Left kidney (tissue), 8 donors: ENCODE data around the gene C4orf54. TPM values are rescaled to one million over a fixed set of nuclear protein-coding genes. Genes with fewer than 3 reads are reported as not detected.

Source experiments
- DNase-seq: peaks from one replicate; pipeline ENCODE4 v3.0.0-alpha.2; 2013
- long read RNA-seq, 8 donors: transcript quantifications; one replicate each; lab custom pipeline, GENCODE V29; 2026
- polyA plus RNA-seq: library from polyadenylated mRNA; unstranded; fragments of 120-200 nt; gene quantifications from one replicate; pipeline ENCODE4 v1.2.1, GENCODE V29; 2013; ENCODE audit not compliant: insufficient read length

C4orf54 gene
- polyA plus RNA-seq = 1.1 TPM
- long read RNA-seq, donor 1 = 0 reads
- long read RNA-seq, donor 2 = 0 reads
- long read RNA-seq, donor 3 = 0 reads
- long read RNA-seq, donor 4 = 0 reads
- long read RNA-seq, donor 5, full-length matches to known transcripts = 1 of 1 reads
- long read RNA-seq, donor 5, partial matches to known transcripts = 0 of 1 reads
- long read RNA-seq, donor 5, other reads (novel, unspliced or antisense) = 0 of 1 reads
- long read RNA-seq, donor 6 = 0 reads
- long read RNA-seq, donor 7 = 0 reads
- long read RNA-seq, donor 8 = 0 reads

DNA sequence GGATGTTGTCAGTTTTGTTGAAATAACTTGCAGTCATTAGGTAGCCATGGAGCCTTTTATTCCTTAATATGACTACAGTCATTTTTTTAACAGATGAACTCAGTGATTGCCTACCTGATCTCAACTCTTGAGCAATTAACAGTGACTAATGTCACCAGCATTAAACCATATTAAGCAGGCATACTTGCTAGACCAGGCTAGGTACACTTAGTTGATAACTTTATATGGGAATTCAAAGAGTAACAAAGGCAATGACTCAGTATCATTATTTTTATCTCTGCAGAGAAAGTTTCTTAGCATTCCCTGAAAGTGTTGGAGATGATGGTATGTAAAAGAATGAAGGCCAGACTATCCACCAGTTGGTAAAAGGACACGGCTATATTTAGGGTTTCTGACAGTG is at the start of gene C4orf54:
C4orf54 (minus strand) TSS at position 31 of the 400 bp plus-strand sequence. CDS start 3,180 bp downstream, outside the sequence.
- no peak for DNase-seq

DNA sequence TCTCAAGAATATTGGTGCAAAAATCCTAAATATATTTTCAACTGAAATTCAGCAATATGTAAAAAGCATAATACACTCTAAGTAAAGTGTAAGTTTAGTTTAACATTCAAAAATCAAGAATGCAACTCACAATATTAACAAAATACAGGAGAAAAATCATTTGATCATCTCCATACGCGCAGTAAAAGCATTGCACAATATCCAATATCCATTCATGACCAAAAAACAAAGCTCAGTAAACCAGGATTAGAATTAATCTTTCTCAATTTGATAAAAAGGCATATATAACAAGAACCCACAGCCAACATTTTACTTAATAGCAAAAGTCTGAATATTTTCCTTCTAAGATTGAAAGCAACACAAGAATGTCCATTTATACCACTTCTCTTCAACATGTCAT is 48.3 kb upstream of the C4orf54 start:
- no peak for DNase-seq

DNA sequence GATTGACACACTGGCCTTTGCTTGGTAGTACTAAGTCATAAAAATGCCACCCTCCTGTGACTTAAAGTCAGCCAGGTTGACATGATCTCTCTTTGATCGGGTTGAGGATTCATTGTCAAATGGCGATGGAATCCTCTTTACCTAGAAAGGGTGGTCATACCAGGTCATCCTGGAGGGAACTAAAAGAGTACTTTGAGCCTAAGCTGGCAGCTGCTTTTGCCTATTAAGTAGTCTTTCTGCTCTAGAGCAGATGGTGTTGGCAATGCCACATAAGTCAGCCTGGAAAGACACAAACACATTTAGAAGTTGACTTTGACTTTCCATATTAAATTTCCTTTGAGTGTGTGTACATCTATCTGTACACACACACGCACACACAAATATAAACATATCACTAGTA is 39.2 kb upstream of the C4orf54 start:
- DNase-seq = no peak

DNA sequence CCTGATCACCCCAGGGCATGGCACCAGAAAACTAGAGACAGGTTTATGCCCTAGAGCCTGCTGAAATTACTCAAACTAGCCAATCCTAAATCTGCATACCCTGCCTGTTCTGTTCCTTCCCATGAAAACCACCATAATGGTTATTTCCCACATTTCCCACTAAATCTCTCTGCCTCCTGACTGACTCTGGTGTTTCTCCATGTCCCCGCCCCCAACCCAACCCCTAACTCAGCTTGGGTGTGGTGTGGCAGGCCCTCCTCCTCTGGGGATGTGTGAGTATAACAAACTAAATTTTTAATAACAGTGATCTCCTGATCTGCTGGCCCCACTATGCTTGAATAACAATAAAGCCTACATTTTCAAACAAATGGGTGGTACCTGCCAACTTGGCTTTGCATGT is 35.5 kb upstream of the C4orf54 start:
- DNase-seq = no peak

DNA sequence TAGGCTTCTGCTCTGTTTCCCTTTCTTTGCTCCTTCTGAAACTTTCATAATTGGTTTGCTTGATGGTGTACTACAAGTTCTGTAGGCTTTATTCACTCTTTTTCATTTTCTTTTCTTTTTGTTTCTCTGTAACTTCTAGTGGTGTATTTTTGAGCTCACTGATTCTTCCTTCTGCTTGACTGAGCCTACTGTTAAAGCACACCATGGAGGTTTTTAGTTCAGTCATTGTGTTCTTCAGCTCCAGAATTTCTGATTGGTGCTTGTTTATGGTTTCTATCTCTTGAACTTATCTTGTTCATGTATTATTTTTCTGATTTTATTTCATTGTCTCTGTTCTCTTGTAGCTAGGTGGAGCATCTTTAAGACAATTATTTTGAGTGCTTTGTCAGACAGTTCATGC is 33.4 kb upstream of the C4orf54 start:
- no peak for DNase-seq

DNA sequence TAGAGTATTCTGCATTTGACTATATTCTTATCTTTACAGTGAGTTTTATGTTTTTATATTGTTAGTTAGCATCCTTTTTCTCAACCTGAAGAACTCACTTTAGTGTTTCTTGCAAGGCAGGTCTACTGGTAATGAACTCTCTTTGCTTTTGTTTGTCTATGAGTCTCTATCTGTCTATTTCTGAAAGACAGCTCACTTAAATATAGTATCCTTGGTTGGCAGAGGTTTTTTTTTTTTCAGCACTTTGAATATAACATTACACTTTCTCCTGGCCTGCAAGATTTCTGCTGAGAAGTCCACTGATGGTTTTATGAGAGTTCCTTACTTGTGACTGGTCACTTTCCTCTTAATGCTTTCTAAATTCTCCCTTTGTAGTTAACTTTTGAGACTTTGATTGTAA is 32.8 kb upstream of the C4orf54 start:
- DNase-seq = no peak

DNA sequence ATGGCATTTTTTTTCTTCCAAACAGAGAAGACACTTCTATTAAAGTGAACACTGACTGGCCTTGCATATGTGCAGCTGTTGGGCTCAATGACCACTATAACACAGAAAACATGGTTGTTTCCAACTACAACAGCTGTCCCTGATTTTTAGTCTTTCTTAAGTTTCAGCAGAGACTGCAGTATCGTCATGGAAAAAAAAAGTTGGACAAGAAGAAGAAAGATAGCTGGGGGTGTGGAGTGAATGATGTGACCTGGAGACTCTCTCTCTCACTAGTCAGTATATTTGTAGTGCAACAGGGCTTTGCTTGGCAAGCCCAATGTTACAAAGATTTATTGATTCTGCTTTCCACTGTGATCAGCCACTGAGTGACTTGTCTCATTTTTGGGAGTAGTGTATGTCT is 29.5 kb upstream of the C4orf54 start:
- DNase-seq = no peak

DNA sequence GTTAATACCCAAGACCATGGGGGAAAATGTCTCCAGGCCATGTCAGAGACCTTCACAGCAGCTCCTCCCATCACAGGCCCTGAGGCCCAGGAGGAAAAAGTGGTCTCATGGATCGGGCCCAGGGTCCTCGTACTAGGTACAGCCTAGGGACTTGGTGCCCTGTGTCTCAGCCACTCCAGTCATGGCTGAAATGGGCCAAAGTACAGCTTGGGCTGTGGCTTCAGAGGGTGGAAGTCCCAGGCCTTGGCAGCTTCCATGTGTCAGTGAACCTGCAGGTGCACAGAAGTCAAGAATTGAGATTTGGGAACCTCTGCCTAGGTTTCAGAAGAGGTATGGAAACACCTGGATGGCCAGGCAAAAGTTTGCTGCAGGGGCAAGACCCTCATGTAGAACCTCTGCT is 27.6 kb upstream of the C4orf54 start:
- no peak for DNase-seq

DNA sequence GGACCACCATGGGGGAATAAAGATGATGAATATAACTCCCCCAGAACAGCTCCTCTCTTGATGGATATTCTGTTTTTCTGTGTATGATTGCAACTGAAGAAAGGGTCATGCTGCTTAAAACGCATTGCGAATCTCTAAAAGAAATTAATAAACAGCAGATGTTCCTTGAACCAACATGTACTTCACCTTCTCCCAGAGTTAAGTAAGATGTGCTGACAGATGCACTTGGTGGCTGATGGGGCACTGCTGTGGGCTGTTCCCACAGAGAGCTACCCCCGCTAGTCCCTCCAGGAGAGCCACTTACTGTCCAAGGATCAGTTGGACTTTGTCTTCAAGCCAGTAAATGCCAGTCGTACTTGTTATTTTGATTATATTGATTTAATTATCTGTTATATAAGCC is 26.3 kb upstream of the C4orf54 start:
- DNase-seq = no peak

DNA sequence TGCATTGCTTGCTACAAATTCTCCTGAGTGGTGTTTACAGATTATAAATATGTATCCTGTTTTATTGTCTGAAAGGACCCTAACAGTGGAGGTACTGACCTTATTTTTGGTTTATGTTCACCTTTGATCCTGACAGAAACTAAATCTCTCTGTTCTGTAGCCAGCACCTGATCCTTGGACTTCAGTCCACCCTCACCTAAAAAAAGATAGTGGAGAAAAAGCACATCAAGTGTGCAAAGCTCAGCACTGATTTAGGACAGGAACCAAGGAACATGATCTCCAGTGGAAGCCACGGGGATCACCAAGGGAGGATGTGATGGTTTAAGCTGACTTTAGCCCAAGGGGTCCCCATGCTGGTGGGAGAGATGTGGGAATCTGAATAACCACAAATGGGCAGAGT is 22.3 kb upstream of the C4orf54 start:
- no peak for DNase-seq

DNA sequence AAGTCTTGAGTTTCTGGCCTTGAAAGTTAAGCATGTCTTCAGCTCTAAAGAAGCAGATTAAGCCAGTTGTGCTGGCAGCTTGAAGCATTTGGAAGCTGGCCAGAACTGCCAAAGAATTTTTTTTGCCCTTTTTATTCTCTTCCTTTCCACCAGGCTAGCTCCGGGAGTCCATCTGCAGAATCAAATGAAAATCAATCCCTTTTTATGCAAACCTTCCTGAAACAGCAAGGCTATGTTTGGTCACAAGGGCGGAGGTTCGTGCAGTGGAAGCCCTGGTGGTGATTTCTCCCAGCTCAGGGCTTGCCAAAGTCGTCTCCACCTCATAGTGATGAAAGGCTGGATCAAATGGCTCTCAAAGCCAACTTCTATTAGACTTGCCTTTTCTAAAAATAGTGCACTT is 21.6 kb upstream of the C4orf54 start:
- DNase-seq = no peak

DNA sequence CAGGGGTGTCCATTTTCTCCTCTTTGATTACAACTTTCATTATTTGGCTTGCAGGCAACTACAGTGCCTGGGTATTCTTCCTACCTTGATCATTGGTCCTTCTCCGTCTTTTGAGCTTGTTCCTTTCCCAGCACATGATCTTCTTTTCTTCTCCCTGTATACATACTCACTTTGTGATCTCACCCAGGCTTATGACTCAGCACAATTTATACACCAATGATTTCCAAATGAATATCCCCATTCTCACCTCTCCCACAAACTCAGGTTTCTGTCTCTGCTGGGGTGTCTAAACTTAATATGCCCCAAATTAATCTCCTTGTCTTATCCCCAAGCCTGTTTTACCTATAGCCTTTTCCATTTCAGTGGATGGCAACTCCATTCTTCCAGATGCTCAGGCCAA is 19.5 kb upstream of the C4orf54 start:
- no peak for DNase-seq

DNA sequence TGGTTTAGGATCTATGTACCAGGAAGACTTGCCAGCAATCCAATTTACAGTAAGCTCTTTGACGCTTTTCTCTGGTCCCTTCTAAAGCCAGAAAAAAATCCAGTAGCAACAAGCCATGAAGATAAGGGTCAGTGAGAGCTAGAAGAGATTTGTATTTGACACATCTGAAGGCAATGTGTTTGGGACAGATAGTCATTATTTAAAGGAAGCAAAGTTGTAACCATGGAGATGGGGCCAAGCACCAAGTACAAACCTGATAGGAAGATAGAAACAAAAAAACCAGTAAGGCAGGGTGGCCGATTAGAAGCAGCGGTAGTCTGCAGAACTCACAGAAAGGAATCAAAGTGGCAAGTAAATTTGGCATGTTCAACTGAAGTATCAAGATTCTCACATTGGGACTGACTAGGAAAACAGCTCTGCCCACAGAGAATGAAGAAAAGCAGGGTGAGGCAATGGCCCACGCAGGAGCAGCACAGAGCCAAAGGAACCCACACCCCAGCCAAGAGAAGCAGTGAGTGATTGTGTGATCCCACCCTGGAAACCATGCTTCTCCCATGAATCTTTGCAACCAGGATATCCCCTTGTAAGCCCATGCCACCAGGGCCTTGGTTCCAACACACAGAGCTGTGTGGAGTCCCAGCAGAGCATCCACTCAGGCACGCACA is 12.9 kb upstream of the C4orf54 start:
- no peak for DNase-seq

DNA sequence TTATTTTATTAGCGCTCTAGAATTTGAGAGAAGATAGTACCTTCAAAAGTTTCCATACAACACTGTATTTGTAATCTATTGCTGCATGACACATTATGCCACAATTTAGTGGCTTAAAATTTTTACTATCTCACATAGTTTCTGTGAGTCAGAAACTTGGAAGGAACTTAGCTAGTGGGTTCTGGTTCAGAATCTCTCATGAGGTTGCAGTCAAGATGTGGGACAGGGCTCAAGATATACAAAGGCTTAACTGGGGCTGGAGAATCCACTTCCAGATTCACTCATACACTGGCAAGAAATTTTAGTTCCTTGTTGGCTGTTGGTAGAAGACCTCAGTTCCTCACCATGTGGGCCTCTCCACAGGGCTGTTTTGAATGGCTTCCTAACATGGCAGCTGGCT is 11.5 kb upstream of the C4orf54 start:
- no peak for DNase-seq

DNA sequence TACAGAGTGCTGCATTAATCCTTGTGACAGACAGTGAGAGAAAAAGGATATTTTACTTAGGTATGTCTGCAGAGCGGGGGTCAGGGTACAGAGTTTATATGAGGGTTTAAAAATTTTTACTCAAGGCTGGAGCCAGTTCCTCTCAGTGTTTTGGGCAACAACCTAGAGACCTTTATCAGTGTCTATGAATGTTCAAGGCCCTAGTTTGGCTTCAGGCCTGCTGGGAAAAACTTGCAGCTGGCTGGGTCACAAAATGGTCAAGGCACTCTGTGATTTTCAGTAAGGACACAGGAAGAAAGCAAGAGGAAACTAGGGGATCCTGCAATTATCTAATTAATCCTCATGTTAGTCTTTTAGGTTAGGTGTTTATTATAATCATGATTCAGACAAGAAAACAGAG is 10.8 kb upstream of the C4orf54 start:
- DNase-seq = no peak

DNA sequence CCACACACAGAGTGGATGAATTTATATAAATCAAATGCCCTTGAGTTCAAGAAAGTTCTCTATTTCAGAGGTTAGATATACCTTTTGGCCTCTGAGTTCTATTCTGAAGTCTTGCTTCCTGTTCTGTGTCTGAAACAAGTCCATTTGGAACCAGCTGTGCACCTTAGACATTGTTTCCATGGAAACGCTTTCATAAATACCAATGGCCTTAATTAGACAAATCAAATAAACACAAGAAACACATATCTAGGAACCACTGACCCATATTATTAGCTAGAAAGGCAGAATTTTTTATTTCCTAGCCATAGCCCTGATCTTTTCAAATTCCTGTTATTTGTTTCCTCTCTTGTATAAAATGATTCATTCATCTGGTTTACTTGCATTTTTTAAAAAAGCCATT is 8.4 kb upstream of the C4orf54 start:
- DNase-seq = no peak

DNA sequence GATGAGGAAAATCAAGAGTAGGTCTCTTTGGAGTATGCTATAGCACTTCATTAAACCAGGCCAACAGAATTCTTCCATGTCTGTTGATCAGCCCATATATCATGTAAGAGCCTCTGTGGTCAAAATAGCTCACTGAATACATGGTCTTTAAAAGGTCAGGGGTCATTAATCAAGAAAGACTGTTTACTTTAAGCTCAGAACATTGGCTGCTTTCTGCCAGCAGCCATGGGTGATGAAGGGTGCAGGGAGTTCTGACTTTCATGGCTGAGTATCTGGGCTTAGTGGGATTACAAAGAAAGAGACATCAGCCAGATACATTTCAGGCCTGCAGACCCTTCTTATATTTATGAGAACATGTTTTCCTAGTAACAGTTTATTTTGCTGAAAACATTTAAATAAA is 7.1 kb upstream of the C4orf54 start:
- DNase-seq = no peak

DNA sequence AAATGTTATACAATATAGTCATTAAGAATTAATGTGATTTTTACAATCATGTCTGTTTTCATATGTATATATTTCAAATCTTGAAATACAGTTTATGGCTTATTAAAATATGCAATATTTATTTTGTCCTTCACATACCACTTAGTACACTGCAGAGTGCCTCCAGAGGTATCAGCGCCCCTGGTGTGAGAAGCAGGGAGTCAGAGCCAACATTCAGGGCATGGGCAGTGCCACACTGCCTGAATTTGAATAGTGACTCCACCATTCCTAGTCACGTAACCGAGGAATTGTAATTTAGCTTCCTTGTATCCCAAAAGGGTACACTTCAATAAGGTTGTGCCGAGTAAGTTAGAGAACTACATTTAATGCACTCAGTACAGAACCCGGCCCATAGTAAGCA is 4.3 kb upstream of the C4orf54 start:
- DNase-seq = no peak

DNA sequence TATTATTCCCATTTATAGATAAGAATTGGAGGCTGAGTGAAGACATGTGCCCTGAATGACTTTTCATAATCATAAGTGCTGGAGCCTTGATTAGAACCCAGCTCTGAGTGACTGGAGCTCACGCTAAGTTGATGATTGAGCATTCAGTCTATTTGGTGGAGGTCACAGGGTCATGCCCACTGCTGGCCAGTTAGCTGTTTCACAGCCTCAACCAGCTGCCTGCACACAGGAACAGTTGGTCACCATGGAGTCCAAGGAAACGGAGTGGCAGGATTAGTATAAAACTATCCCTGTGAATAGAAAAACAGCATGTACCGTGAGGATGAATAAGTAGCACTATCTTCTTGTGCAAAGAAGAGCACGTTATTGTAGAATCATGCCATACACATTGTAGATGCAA is 1.0 kb upstream of the C4orf54 start:
- no peak for DNase-seq

DNA sequence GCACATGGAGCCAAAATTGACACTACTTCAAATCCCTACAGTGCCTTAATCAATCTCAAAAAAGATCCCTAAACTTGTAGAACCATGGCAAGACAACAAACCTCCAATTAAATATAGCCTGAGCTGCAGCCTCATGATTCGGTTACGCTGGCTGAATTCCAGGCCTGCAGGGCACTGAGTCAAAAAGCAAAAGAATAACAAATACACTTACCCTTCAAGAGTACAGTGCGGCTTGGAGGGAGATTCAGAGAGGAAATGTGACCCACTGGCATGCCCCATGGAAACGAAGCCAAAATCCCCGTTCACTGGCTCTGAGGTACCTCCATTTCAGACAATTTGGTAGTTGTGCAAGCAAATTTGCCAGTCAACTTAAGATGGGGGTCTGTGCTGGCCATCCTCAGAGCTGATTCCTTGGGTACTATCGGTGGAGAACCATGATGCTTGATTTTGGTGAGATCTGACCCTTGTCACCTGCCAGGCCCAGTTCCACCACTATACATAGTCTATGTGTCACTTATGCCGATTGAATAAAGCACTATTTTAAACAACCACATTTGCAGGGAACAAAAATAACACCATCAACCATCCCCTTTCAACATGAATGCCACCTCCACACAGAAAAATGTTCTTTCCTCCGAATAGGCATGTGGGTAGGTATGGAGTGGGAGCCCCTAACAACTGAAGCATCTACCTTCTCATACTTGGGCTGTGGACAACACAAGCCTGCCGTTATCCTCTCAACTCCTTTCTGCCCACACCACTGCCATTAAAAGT is 2.1 kb downstream of the C4orf54 start:
- DNase-seq = no peak

DNA sequence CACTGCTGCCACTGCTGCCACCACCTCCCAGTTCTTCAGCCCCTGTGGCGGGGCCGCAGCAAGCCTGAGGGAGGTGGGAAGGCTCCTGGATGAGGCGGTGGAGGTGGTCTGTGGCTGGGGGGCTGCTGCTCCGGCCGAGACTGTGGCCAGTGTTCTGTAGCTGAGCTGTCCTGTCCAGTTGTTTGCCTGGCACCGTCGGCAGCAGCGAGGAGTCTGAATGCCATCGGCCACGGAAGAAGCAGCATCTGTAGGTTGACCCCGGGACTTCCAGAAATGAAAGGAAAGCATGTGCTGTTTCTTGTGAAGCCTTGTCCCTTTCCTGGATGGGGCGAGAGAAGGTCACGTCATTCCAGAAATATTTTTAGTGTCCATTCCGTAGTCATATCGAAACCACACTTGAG is 3.3 kb downstream of the C4orf54 start:
- no peak for DNase-seq

DNA sequence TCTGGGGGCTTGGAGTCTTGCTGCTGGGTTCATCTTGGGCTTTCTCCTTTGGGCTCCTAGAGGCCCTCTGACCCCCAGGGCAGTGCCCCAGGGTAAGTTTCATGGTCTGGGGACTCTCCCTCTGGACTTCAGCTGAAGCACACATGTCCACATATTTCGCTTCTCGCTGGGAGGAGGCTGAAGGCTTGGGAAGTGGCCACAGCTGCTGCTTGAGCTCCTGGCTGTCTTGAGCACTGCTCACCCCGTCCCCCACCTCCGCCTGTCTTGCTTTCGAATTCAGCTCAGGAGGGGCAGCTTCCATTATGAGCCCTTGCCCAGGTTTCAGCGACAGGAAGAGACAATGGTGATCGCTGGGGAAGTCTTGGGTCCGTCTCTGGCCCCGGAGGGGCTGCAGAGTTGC is 3.7 kb downstream of the C4orf54 start:
- no peak for DNase-seq
